GM21515 (cell line): ENCODE results near the gene SNAPC4.
"Not testable (repeated sequence)": the region's sequence is repeated elsewhere in the genome, so short reads cannot be mapped to it uniquely, and the experiment has no call there.

Experiments used
- ATAC-seq: cut with Tn5 transposase; IDR thresholded peaks from one replicate; pipeline ENCODE4 v1.9.1; 2021; ENCODE audit not compliant: unreplicated experiment

SNAPC4 gene

GRCh38 chr9:136359774-136360718 is 39.9 kb downstream of the SNAPC4 start:
- no peak for ATAC-seq

GRCh38 chr9:136358888-136359287 is 41.1 kb downstream of the SNAPC4 start:
- ATAC-seq, result no peak

- ATAC-seq, result no peak
Measured at GRCh38 chr9:136358016-136358415, 42.0 kb downstream of the SNAPC4 start.

GRCh38 chr9:136357202-136357725 is 42.7 kb downstream of the SNAPC4 start:
- no peak for ATAC-seq

DNA sequence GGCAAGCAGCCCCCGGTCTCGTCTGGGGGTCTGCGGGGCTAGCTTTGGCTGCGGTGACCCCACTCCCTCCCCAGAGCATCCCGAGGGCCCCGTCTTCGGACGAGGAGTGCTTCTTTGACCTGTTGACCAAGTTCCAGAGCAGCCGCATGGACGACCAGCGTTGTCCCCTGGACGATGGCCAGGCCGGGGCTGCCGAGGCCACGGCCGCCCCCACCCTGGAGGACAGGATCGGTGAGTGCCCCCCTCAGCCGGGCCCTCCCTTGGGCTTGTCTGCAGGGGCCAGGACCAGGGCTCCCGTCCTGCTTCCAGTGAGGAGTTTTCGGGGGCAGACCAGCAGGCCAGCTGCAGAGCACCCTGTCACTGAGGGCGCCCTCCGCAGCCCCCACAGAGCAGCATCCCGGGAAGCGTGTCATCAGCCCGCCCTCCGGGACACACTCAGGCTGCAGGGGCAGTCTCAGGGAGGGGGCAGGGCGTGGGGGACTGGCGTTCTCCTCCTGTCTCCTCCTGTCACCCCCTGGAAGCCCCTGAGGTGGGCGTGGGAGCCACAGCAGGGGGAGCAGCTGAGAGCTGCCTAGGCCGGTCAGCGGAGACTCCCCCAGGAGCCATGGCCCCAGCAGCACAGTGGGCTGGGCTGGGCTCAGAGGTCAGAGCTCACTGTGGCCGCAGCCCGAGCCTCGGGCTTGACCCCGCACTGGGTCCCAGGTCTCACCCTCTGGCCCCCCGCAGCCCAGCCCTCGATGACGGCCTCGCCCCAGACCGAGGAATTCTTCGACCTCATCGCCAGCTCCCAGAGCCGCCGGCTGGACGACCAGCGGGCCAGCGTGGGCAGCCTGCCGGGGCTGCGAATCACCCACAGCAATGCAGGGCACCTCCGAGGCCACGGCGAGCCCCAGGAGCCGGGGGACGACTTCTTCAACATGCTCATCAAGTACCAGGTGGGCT is 44.1 kb downstream of the SNAPC4 start:
- no peak for ATAC-seq

DNA sequence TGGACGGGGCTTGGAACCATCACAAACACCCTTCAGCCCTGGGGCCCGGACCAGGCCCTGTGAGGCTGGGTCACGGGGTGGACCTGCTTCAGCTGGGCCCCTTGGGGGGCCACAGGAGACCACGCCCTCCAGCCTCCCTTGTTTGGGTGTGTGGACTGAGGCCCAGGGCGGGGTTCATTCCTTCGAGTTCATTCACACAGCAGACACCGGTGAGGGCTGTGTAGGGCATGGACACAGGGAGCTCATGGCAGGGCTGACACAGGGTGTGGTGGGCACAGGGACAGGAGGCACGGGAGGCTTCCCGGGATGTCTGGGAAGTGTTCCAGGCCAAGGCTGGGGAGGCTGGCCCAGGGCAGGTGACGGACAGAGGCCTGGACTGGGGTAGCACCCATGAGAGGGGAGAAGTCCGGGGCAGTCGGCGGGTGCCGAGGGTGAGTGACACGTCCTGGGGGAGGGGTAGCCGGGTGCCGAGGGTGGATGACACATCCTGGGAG is 45.3 kb downstream of the SNAPC4 start:
- ATAC-seq, result no peak

GRCh38 chr9:136353757-136354488 is 46.0 kb downstream of the SNAPC4 start:
- no peak for ATAC-seq

- no peak for ATAC-seq
Measured at GRCh38 chr9:136353088-136353487, 46.9 kb downstream of the SNAPC4 start.

DNA sequence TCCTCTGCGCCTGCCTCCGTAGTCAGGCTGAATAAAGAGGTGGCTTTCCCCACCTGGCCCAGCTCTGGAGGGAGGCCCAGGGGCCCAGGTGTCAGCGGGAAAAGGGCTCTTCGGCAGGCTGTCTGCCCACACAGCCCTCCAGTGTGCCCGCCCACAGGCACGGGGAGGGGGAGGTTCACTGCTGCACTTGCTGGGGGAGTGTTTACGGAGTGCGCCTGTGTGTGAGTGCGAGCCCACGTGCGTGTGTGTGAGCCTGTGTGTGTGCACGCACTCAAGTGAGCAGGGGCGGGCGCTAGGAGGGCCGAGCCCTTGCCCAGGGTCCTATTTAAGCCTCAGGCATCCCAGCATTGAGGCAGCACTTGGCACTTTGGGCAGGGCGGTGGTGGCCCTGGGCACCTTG is 47.3 kb downstream of the SNAPC4 start:
- ATAC-seq, result no peak

- ATAC-seq, result not testable (repeated sequence)
Measured at GRCh38 chr9:136351868-136352267, 48.1 kb downstream of the SNAPC4 start.

GRCh38 chr9:136351252-136351800 is 48.6 kb downstream of the SNAPC4 start:
- ATAC-seq, result no peak
